HG03571 (cell line): ENCODE measurements around the gene PARD6G.
A peak's percentile ranks its signal among the peaks of the same experiment; 100 is the strongest.

Experiments used
- ATAC-seq: cut with Tn5 transposase; IDR thresholded peaks from one replicate; pipeline ENCODE4 v1.9.1; 2021; ENCODE audit not compliant: unreplicated experiment

PARD6G gene

DNA sequence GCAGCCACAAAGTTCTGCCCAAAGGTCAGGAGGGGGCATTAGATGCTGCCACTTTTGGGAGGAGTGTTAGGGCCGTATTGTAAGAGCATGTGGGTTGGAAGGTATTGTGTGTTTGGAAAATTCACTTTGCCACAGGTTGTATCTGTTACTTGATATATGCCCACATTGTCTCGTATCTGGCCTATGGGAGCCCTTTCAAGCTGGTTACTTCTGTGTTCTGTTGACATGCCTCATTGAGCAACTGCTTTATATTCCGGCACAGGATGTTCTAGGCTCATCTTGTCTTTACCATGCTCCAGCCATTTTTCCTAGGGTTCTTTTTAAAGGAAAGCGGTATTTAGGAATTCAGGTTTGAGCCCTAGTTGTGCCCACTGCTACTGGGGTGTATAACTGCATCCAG is 132.3 kb downstream of the PARD6G start:
- no peak for ATAC-seq

DNA sequence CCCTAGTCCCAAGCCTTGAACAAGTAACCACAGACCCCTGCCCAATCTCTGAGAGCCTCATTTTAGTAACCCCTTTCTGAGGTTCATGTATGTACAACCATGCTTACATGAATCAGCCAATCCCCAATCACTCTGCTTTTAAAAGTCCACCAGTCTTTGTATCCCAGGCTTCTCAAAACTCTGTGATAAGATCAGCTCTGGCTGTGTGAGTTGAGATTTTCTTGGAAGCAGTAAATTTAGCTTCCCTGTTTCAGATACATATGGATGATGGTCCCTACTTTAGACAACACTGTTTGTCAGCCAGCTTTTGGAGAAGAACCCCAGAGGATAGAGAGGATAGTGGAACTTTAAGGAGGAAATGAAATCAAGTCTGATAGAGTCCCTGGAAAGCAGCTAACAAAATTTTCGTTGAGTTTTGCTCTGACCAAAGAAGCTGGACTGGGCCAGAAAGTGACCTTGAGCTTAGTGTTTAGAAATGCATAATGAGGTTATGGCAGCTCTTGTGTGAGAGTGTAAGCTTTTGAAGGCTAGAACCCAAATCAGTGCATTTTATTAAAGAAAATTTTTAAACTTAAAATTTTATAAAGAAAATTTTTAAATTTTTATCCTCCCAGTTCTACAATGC is 134.6 kb downstream of the PARD6G start:
- no peak for ATAC-seq

DNA sequence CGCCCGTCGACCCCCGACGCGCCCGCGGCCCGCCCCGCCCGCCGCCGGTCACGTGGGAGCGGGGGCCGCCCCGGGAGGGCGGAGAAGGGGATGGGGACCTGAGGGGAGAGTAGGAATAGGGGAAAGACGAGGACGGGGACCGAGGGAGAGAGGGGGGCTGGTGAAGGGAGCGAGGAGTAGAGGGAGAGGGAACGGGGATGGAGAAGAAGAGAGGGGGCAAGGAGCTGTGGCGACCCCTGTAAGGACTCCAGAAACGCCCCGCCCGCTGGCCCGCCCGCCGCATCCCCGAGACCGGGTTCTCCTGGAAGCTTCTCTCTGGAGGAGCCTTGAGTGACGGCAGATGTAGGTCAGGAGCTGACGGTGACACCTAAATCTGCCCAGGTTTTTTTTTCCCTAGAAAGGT is 137.6 kb downstream of the PARD6G start:
- ATAC-seq, result peak; percentile 4

DNA sequence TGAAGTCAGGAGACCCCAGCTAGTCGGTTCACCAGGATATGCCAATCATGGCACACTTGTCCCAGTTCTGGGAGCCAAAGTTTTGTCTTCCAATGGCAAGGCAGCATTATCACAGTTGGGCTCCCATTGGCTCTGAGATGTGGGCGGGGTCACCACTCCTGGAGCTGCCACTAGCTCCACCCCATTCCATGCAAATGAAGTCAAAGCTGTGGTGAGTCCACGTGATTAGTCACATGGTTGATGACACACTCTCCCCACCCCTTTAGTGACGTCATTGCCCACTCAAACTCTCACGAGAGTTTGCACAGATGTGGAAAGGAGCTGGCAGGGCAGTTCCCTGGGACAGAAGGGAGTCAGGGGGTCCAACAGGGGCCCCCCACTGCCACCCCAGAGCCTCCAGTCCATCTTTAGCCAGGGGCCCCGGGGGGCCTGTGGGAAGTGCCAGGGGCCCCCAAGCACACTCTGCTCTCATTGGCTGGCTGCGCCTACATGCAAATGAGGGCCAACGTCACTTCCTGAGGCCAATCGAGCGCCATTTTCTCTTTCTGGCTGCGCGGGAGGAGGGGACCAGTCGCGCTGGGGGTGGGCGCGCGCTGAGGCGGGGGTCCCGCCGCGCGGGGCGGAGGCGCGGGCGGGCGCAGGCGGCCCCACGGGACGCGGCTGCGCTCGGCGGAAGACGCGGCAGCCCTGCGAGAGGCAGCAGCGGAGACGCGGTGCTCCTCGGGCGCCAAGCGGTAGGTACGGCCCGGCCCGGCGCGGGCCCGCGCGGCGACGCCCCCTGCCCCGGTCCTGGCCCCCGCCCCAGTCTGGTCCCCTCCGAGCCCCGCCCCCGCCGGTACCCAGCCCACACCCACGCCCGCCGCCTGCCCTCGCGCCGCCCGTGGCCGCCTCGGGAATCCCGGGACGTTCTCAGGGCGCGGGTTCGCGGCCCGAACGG is 138.3 kb downstream of the PARD6G start, which contains the start of gene ADNP2:
TSS of gene ADNP2 (plus strand) at position 524 of the 937 bp plus-strand sequence. CDS start 8,281 bp downstream, outside the sequence.
- ATAC-seq, result peak; percentile 63

DNA sequence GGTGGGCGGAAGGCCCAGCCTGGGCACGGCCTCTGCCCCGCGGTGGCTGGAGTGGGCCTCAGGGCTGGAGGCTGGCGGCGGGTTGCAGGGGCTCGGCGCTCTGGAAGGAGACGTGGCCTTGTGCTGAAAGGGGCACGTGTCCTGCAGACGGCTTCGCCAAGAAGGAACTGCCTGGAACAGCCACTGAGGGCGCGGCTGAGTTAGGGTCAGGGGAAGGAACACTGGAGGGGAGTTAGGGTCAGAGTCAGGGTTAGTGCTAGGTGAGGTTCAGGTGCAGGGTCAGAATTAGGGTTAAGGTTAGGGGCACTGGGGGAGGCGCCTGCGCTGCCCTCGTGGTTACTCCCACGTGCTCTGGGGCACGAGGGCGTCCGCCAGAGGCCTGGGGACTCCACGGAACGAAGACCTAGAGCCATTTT is 139.2 kb downstream of the PARD6G start:
- ATAC-seq, result no peak

DNA sequence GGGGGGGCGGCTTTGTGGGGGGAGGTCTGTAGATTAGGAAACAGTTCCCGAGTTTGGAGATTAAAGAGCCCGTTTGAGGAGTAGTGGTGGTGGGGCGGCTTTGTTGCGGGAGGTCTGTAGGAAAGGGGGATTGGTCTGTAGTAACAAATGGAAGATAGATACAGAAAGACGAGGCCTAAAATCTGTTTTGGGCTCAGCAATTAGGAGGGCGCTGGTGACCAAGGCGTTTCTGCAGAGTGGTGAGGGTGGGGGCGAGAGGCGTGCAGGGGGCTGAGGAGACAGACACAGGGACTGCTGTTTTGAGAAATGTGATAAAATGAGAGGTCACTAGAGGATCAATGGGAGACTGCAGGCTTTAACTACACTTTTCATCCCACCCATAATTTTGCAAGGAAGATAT is 139.9 kb downstream of the PARD6G start:
- ATAC-seq, result no peak
